ENCODE measurements around the gene CCDC38.
"Not testable (repeated sequence)": the region's sequence is repeated elsewhere in the genome, so short reads cannot be mapped to it uniquely, and the experiment has no call there.

Gene CCDC38

GRCh38 chr12:95882080-95882479, 60.3 kb downstream of the CCDC38 start:
- no peak for DNase-seq (ENCODE audit: low spot score)

- no peak for DNase-seq (ENCODE audit: low spot score)
Observed at GRCh38 chr12:95881331-95881955, 61.0 kb downstream of the CCDC38 start.

- DNase-seq (ENCODE audit: low spot score): no peak
Observed at GRCh38 chr12:95880895-95881294, 61.5 kb downstream of the CCDC38 start.

GRCh38 chr12:95877622-95878021, 64.8 kb downstream of the CCDC38 start:
- no peak for DNase-seq (ENCODE audit: low spot score)

GRCh38 chr12:95874452-95874851, 68.0 kb downstream of the CCDC38 start:
- DNase-seq (ENCODE audit: low spot score): no peak

GRCh38 chr12:95870897-95871296, 71.5 kb downstream of the CCDC38 start:
- no peak for DNase-seq (ENCODE audit: low spot score)

GRCh38 chr12:95863337-95863736, 79.1 kb downstream of the CCDC38 start:
- DNase-seq (ENCODE audit: low spot score): no peak

GRCh38 chr12:95862038-95862437, 80.4 kb downstream of the CCDC38 start:
- DNase-seq (ENCODE audit: low spot score): no peak

GRCh38 chr12:95859947-95860850, 82.2 kb downstream of the CCDC38 start:
- no peak for DNase-seq (ENCODE audit: low spot score)

GRCh38 chr12:95859344-95859816, 83.0 kb downstream of the CCDC38 start:
- no peak for DNase-seq (ENCODE audit: low spot score)

GRCh38 chr12:95858451-95859343, 83.7 kb downstream of the CCDC38 start, which contains the start of gene SNRPF:
SNRPF (plus strand) TSS chr12:95858952; CDS start chr12:95859074, 122 bp downstream.
- DNase-seq (ENCODE audit: low spot score): peak; percentile 98

- no peak for DNase-seq (ENCODE audit: low spot score)
Observed at GRCh38 chr12:95857799-95858198, 84.6 kb downstream of the CCDC38 start.

- no peak for DNase-seq (ENCODE audit: low spot score)
Observed at GRCh38 chr12:95857156-95857555, 85.3 kb downstream of the CCDC38 start.

- no peak for DNase-seq (ENCODE audit: low spot score)
Observed at GRCh38 chr12:95852133-95852532, 90.3 kb downstream of the CCDC38 start.

GRCh38 chr12:95851606-95852005, 90.8 kb downstream of the CCDC38 start:
- DNase-seq (ENCODE audit: low spot score): no peak

- no peak for DNase-seq (ENCODE audit: low spot score)
Observed at GRCh38 chr12:95848575-95849388, 93.6 kb downstream of the CCDC38 start.

- DNase-seq (ENCODE audit: low spot score): not testable (repeated sequence)
Observed at GRCh38 chr12:95842426-95842825, 100.0 kb downstream of the CCDC38 start.

GRCh38 chr12:95838125-95838524, 104.3 kb downstream of the CCDC38 start:
- DNase-seq (ENCODE audit: low spot score): no peak

- DNase-seq (ENCODE audit: low spot score): no peak
Observed at GRCh38 chr12:95837240-95838038, 105.0 kb downstream of the CCDC38 start.

- no peak for DNase-seq (ENCODE audit: low spot score)
Observed at GRCh38 chr12:95836630-95837239, 105.7 kb downstream of the CCDC38 start.

All from left forelimb (tissue), 1 donor.